Neural cell (in vitro differentiated cells): ENCODE data around the gene B4GALT2.

Source experiments
- CTCF ChIP-seq: fragments of 450-650 bp; IDR thresholded peaks from 2 replicates; pipeline ENCODE4 v1.5.1; 2014; ENCODE audit warnings: antibody characterized with exemption, mild to moderate bottlenecking, moderate library complexity; ENCODE audit not compliant: poor library complexity, severe bottlenecking
- EP300 ChIP-seq: fragments of 450-650 bp; conservative IDR thresholded peaks from 2 replicates; pipeline ENCODE4 v1.6.1; 2014; ENCODE audit warnings: antibody characterized with exemption, mild to moderate bottlenecking, moderate library complexity; ENCODE audit not compliant: poor library complexity, severe bottlenecking
- EZH2 ChIP-seq: fragments of 200-600, 300-800 bp; shearing (Covaris generic), sonication (generic); IDR thresholded peaks from 2 replicates; pipeline ENCODE4 v1.6.1; 2014; ENCODE audit warnings: antibody characterized with exemption, low read length, borderline replicate concordance, mild to moderate bottlenecking; ENCODE audit not compliant: insufficient read depth, poor library complexity, severe bottlenecking
- MXI1 ChIP-seq: fragments of 450-650 bp; conservative IDR thresholded peaks from 2 replicates; pipeline ENCODE4 v1.6.1; 2014; ENCODE audit warnings: antibody characterized with exemption, mild to moderate bottlenecking; ENCODE audit not compliant: poor library complexity, severe bottlenecking
- POLR2AphosphoS5 ChIP-seq: IDR thresholded peaks from 2 replicates; pipeline ENCODE4 v1.6.1; 2012
- RAD21 ChIP-seq: fragments of 450-650 bp; conservative IDR thresholded peaks from 2 replicates; pipeline ENCODE4 v1.6.1; 2014; ENCODE audit warnings: antibody characterized with exemption, mild to moderate bottlenecking, moderate library complexity
- REST ChIP-seq: IDR thresholded peaks from 2 replicates; pipeline ENCODE4 v1.6.1; 2012; ENCODE audit warnings: borderline replicate concordance
- SMC3 ChIP-seq: fragments of 450-650 bp; conservative IDR thresholded peaks from 2 replicates; pipeline ENCODE4 v1.6.1; 2014; ENCODE audit warnings: antibody characterized with exemption, mild to moderate bottlenecking, moderate library complexity; ENCODE audit not compliant: poor library complexity
- TAF1 ChIP-seq: IDR thresholded peaks from 2 replicates; pipeline ENCODE4 v1.6.1; 2012; ENCODE audit warnings: low read depth

GRCh38 chr1:43973981-43974442, 5.0 kb upstream of the B4GALT2 start:
- TF ChIP-seq CTCF (no peak), EZH2 (no peak), EP300 (no peak), REST (no peak), POLR2AphosphoS5 (no peak), RAD21 (no peak), MXI1 (no peak), TAF1 (no peak), SMC3 (no peak)
